GM23338 (cell line): ENCODE data around the gene COX7A2. TPM values are rescaled to one million over a fixed set of nuclear protein-coding genes. Genes with fewer than 3 reads are reported as not detected.
A peak's percentile ranks its signal among the peaks of the same experiment; 100 is the strongest.

Source experiments
- ATAC-seq: fragments of 200-7000 bp; cut with Tn5 transposase; 3 replicates; pipeline ENCODE4 v1.9.1; 2020
- DNase-seq: peaks from one replicate; pipeline ENCODE4 v3.0.0-alpha.2; 2015; ENCODE audit warnings: low spot score
- H2AFZ ChIP-seq: fragments of 200-600 bp; sonication (generic); 2 replicates; pipeline ENCODE4 v1.8.0; 2016; ENCODE audit warnings: antibody characterized with exemption, mild to moderate bottlenecking, moderate library complexity
- H3F3A ChIP-seq: fragments of 200-600 bp; sonication (generic); replicated peaks from 2 replicates; pipeline ENCODE4 v1.8.0; 2017; ENCODE audit warnings: antibody characterized with exemption, mixed run types, low read depth
- H3K27ac ChIP-seq: fragments of 200-600 bp; sonication (generic); 2 replicates; pipeline ENCODE4 v1.6.1; 2016; ENCODE audit warnings: low read depth
- H3K27me3 ChIP-seq: fragments of 200-600 bp; sonication (generic); 2 replicates; pipeline ENCODE4 v1.8.0; 2016; ENCODE audit warnings: mild to moderate bottlenecking, mixed run types, moderate library complexity; ENCODE audit not compliant: insufficient read depth
- H3K36me3 ChIP-seq: fragments of 200-600 bp; sonication (generic); 2 replicates; pipeline ENCODE4 v1.8.0; 2016; ENCODE audit warnings: mild to moderate bottlenecking; ENCODE audit not compliant: insufficient read depth
- H3K4me1 ChIP-seq: fragments of 200-600 bp; sonication (generic); 2 replicates; pipeline ENCODE4 v1.8.0; 2016; ENCODE audit warnings: mild to moderate bottlenecking, moderate library complexity; ENCODE audit not compliant: insufficient read depth
- H3K4me2 ChIP-seq: fragments of 200-600 bp; sonication (generic); 2 replicates; pipeline ENCODE4 v1.7.1; 2017; ENCODE audit warnings: mixed run types
- H3K4me3 ChIP-seq: fragments of 200-600 bp; sonication (generic); 2 replicates; pipeline ENCODE4 v1.6.1; 2016; ENCODE audit warnings: mixed run types
- H3K79me2 ChIP-seq: fragments of 200-600 bp; sonication (generic); replicated peaks from 2 replicates; pipeline ENCODE4 v1.8.0; 2017; ENCODE audit warnings: mild to moderate bottlenecking; ENCODE audit not compliant: insufficient read depth
- H3K9me2 ChIP-seq: fragments of 200-600 bp; sonication (generic); 2 replicates; pipeline ENCODE4 v1.8.0; 2017; ENCODE audit not compliant: insufficient read depth
- H4K20me1 ChIP-seq: fragments of 200-600 bp; sonication (generic); replicated peaks from 2 replicates; pipeline ENCODE4 v1.8.0; 2017; ENCODE audit warnings: mild to moderate bottlenecking; ENCODE audit not compliant: insufficient read depth
- H3K27ac Mint-ChIP-seq: 2 replicates; pipeline ENCODE4 v1.8.0; 2020; ENCODE audit warnings: inconsistent platforms, mild to moderate bottlenecking, moderate library complexity, mixed read lengths
- H3K27me3 Mint-ChIP-seq: 3 replicates; pipeline ENCODE4 v1.8.0; 2022; ENCODE audit warnings: low read depth, mild to moderate bottlenecking, moderate library complexity, mixed read lengths, inconsistent platforms; ENCODE audit not compliant: insufficient read depth, poor library complexity
- H3K36me3 Mint-ChIP-seq: 3 replicates; pipeline ENCODE4 v1.8.0; 2021; ENCODE audit warnings: low read depth, mild to moderate bottlenecking, inconsistent platforms, moderate library complexity, mixed read lengths
- H3K4me1 Mint-ChIP-seq: 3 replicates; pipeline ENCODE4 v1.8.0; 2020; ENCODE audit warnings: mild to moderate bottlenecking, inconsistent platforms, mixed read lengths
- H3K4me3 Mint-ChIP-seq: 3 replicates; pipeline ENCODE4 v1.8.0; 2021; ENCODE audit warnings: moderate library complexity, mild to moderate bottlenecking, inconsistent platforms, mixed read lengths
- H3K9me3 Mint-ChIP-seq: 3 replicates; pipeline ENCODE4 v1.8.0; 2020; ENCODE audit warnings: moderate library complexity, mild to moderate bottlenecking, inconsistent platforms, mixed read lengths
- CREB1 ChIP-seq: fragments of 250-450 bp; sonication (Bioruptor Pico); IDR thresholded peaks from 2 replicates; pipeline ENCODE4 v1.5.0; 2020; ENCODE audit warnings: low read depth, mild to moderate bottlenecking, moderate library complexity
- EZH2 ChIP-seq: fragments of 200-600 bp; sonication (generic); IDR thresholded peaks from one replicate; pipeline ENCODE4 v1.8.0; 2017; ENCODE audit warnings: antibody characterized with exemption, mild to moderate bottlenecking, low read depth; ENCODE audit not compliant: unreplicated experiment
- EZH2phosphoT487 ChIP-seq: fragments of 200-600 bp; sonication (generic); IDR thresholded peaks from one replicate; pipeline ENCODE4 v1.8.1; 2018; ENCODE audit warnings: antibody characterized with exemption; ENCODE audit not compliant: unreplicated experiment
- NANOG ChIP-seq: IDR thresholded peaks from 2 replicates; pipeline ENCODE4 v1.6.1; 2016; ENCODE audit warnings: antibody characterized with exemption, borderline replicate concordance
- POLR2AphosphoS5 ChIP-seq: IDR thresholded peaks from 2 replicates; pipeline ENCODE4 v1.6.1; 2016; ENCODE audit warnings: antibody characterized with exemption, low read depth
- STAT1 ChIP-seq: IDR thresholded peaks from one replicate; pipeline ENCODE4 v1.6.1; 2016; ENCODE audit warnings: antibody characterized with exemption; ENCODE audit not compliant: unreplicated experiment
- ZNF114 ChIP-seq: fragments of 250-450 bp; sonication (Bioruptor Pico); IDR thresholded peaks from 2 replicates; pipeline ENCODE4 v1.5.0; 2020; ENCODE audit warnings: mild to moderate bottlenecking, moderate library complexity
- ZNF331 ChIP-seq: fragments of 250-450 bp; sonication (Bioruptor Pico); IDR thresholded peaks from 2 replicates; pipeline ENCODE4 v1.5.0; 2020; ENCODE audit warnings: low read depth, mild to moderate bottlenecking, moderate library complexity
- polyA plus RNA-seq: library from polyadenylated mRNA; unstranded; fragments of >200 nt; fragmentation: Nextera tagmentation; extraction: Ambion mirVana; gene quantifications from 2 replicates; pipeline ENCODE4 v1.2.1, GENCODE V29; 2016
- total RNA-seq: library from RNA; depleted of rRNA; stranded (reverse); fragments of >200 nt; shearing (Covaris generic); gene quantifications from 2 replicates; pipeline ENCODE4 v1.2.3, GENCODE V29; 2014
- TF ChIP-seq, protein P1 (sequence below): IDR thresholded peaks from 2 replicates; pipeline ENCODE4 v1.6.1; 2016; ENCODE audit warnings: antibody characterized with exemption
- TF ChIP-seq, protein P2 (sequence below), 2 experiments: fragments of 200-600 bp in 1 of 2; sonication (generic) in 1 of 2; conservative IDR thresholded peaks; 2 replicates each; pipeline versions ENCODE4 v1.5.1 to v1.6.1; 2016 to 2017; ENCODE audit warnings: antibody characterized with exemption in 2 of 2, low read depth in 2 of 2, mild to moderate bottlenecking in 2 of 2, moderate library complexity in 1 of 2
- TF ChIP-seq, protein P3 (sequence below): IDR thresholded peaks from one replicate; pipeline ENCODE4 v1.6.1; 2018; ENCODE audit warnings: antibody characterized with exemption; ENCODE audit not compliant: unreplicated experiment

COX7A2 gene
- total and polyA plus RNA-seq, 2 experiments from 2014 or later: 93.7 to 963 TPM

DNA sequence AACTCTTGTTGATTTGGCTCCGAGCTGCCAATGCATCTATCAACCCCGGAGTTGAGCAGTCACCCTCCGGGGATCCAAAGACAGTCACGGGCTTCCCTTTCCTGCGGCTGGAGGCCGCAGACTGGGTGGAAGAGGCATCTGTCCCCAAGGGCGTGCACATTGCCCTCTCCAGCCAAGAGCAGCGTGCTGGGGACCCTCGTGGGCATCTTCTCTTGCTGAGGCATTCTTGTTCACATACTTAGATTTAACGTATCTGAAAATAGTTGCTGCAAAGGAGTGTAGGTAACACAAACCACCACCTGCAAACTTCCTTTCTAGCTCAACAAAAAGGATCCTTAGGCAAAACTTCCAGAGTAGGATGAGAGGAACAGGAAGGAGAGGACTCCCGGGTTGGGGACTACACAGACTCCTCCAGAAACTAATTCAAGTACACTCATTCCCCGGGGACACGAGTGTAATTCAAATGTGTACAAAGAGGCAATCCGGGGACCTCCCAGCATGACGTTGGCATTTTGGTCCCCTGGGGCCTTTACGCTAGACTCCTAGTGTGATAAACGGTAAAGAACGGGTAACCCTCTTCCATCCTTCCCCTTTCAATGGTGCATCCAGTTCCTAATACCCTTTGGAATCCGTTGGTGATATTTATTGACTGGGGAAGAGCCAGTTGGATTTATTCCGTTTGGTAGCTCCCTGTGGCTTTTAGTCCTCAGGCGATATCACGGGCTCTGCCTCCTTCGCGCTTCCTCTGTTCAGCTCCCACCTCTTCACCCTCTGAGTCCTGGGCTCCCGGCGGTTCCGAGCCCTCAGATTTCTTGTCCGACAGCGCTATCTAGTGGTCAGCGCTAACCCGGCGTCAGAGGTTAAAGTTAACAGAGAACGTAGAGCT, 35.1 kb downstream of the COX7A2 start (continued):
- TF ChIP-seq, protein P1, sequence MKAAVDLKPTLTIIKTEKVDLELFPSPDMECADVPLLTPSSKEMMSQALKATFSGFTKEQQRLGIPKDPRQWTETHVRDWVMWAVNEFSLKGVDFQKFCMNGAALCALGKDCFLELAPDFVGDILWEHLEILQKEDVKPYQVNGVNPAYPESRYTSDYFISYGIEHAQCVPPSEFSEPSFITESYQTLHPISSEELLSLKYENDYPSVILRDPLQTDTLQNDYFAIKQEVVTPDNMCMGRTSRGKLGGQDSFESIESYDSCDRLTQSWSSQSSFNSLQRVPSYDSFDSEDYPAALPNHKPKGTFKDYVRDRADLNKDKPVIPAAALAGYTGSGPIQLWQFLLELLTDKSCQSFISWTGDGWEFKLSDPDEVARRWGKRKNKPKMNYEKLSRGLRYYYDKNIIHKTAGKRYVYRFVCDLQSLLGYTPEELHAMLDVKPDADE: no peak
- TF ChIP-seq, protein P2, sequence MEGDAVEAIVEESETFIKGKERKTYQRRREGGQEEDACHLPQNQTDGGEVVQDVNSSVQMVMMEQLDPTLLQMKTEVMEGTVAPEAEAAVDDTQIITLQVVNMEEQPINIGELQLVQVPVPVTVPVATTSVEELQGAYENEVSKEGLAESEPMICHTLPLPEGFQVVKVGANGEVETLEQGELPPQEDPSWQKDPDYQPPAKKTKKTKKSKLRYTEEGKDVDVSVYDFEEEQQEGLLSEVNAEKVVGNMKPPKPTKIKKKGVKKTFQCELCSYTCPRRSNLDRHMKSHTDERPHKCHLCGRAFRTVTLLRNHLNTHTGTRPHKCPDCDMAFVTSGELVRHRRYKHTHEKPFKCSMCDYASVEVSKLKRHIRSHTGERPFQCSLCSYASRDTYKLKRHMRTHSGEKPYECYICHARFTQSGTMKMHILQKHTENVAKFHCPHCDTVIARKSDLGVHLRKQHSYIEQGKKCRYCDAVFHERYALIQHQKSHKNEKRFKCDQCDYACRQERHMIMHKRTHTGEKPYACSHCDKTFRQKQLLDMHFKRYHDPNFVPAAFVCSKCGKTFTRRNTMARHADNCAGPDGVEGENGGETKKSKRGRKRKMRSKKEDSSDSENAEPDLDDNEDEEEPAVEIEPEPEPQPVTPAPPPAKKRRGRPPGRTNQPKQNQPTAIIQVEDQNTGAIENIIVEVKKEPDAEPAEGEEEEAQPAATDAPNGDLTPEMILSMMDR (conservative IDR thresholded peaks at IDR 0.05; ENCODE audit: low read depth in 2 of 2): peak; percentile 96 to 97
- TF ChIP-seq POLR2AphosphoS5: no peak

DNA sequence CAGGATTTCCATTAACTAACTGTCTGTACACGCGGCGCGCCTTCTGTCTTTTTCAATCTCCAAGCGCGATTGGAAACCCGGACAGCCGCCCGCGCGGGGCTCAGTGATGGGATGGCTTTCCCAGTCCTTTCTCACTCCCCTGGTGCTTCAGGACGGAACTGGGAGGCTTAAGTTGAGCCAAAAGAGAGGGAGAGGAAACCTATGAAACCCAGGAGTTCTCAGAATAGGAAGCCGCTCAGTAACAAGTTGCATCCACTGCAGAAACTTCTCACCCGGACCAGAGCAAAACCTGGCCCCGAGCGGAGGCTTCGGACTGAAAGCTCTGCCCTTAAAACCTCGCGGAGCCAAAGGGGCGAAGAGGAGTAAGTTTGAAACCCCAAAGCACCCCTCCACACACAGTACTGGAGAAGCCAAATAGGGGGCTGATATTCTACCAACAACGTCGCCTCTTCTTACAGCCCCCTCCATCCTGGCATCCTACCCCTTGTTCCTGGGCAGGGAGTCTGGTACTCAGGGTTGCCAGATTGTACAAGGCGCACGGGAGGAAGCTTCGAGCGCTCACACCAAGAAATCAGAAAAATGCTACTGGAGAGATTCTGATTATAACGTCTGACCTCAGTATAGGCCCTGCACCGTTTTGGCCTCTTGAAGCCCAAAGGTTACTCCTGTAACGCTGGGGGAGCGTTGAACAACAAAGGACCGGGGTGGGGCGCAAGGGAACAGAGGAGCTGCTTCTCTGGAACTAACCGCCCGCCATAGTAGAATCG, 36.8 kb downstream of the COX7A2 start:
- peaks cover 74% of the 10 kb centered on the region for H3K27me3 Mint-ChIP-seq

More for the DNA sequence above, 36.8 kb downstream of the COX7A2 start:
- no peaks in the 10 kb centered on the region for H3K36me3 Mint-ChIP-seq
- TF ChIP-seq ZNF331 (CRISPR knock-in tag): no peak
- TF ChIP-seq POLR2AphosphoS5: no peak
- TF ChIP-seq ZNF114: no peak
- TF ChIP-seq CREB1 (CRISPR knock-in tag): no peak
- no peak for TF ChIP-seq STAT1
- TF ChIP-seq, protein P3, sequence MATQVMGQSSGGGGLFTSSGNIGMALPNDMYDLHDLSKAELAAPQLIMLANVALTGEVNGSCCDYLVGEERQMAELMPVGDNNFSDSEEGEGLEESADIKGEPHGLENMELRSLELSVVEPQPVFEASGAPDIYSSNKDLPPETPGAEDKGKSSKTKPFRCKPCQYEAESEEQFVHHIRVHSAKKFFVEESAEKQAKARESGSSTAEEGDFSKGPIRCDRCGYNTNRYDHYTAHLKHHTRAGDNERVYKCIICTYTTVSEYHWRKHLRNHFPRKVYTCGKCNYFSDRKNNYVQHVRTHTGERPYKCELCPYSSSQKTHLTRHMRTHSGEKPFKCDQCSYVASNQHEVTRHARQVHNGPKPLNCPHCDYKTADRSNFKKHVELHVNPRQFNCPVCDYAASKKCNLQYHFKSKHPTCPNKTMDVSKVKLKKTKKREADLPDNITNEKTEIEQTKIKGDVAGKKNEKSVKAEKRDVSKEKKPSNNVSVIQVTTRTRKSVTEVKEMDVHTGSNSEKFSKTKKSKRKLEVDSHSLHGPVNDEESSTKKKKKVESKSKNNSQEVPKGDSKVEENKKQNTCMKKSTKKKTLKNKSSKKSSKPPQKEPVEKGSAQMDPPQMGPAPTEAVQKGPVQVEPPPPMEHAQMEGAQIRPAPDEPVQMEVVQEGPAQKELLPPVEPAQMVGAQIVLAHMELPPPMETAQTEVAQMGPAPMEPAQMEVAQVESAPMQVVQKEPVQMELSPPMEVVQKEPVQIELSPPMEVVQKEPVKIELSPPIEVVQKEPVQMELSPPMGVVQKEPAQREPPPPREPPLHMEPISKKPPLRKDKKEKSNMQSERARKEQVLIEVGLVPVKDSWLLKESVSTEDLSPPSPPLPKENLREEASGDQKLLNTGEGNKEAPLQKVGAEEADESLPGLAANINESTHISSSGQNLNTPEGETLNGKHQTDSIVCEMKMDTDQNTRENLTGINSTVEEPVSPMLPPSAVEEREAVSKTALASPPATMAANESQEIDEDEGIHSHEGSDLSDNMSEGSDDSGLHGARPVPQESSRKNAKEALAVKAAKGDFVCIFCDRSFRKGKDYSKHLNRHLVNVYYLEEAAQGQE: no peak
- TF ChIP-seq NANOG: no peak
- peak; percentile 89 for TF ChIP-seq EZH2
- TF ChIP-seq EZH2phosphoT487: no peak
- no peak overlapping the region for H3K27ac ChIP-seq
- peaks cover 32% of the 10 kb centered on the region for H3K4me1 ChIP-seq
- H2AFZ ChIP-seq: peak overlapping the region; percentile 99
- no peak; the same call in 2 of the 3 replicates for ATAC-seq
- peak overlapping the region; percentile 98 for H3K4me2 ChIP-seq
- no peaks in the 10 kb centered on the region for H3F3A ChIP-seq
- peak overlapping the region; percentile 80 for H3K4me3 ChIP-seq
- no peaks in the 10 kb centered on the region; the same call in 2 of the 3 replicates for H3K9me3 Mint-ChIP-seq
- H3K27me3 ChIP-seq: peaks cover 79% of the 10 kb centered on the region
- no peak overlapping the region for H3K27ac Mint-ChIP-seq
- H3K4me3 Mint-ChIP-seq: peak overlapping the region; percentile 78
- no peaks in the 10 kb centered on the region for H3K79me2 ChIP-seq
- H4K20me1 ChIP-seq: no peaks in the 10 kb centered on the region
- peak; percentile 60 for DNase-seq
- H3K9me2 ChIP-seq: no peaks in the 10 kb centered on the region
- H3K4me1 Mint-ChIP-seq: peaks cover 48% of the 10 kb centered on the region; the same call in 2 of the 3 replicates
- no peaks in the 10 kb centered on the region for H3K36me3 ChIP-seq
